Measurements from ENCODE around the gene TUBGCP3. TPM values are rescaled to one million over a fixed set of nuclear protein-coding genes. Genes with fewer than 3 reads are reported as not detected.

Gene TUBGCP3
- total RNA-seq, 1 donor from 2014 or later: 69.3 TPM

DNA sequence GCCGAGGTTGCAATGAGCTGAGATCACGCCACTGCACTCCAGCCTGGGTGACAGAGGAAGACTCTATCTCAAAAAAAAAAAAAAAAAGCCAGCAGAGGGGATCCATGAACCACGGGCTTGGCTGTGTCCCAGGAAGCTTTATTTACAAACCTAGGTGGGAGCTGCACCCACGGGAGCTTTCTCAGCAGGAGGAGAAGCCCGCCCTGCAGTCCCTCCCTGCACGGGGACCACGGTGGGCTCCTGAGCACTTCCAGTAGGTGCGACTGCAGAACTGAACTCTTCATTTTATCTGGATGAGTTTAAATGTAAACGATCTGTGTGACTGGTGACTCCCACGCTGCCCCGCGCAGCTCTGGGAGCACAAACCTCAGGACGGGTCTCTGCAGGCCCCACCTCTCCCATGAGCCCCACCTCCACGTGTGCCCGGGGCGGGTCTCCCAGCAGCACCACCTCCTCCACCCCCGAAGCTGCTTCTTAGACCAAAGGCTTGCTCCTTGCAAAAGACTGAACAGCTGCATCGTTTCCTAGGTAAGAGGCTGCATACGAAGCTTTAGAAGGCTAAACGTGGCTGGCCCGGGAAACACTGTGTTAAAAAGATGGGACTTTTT, 145.4 kb downstream of the TUBGCP3 start:
- H3K36me3 Mint-ChIP-seq (ENCODE audit: low read depth): no peaks in the 10 kb centered on the region
- no peaks in the 10 kb centered on the region for H3K4me1 Mint-ChIP-seq
- DNase-seq: peak; percentile 46
- peaks cover 9% of the 10 kb centered on the region for H3K27me3 Mint-ChIP-seq
- H3K4me3 Mint-ChIP-seq: no peak overlapping the region
- intact Hi-C loops (cut with micrococcal nuclease): loop anchor here (5.0 kb wide), 1 partner anchor 165 kb away; no protein-coding TSS in a partner anchor
- no peak overlapping the region for H3K27ac Mint-ChIP-seq
- no peaks in the 10 kb centered on the region for H3K9me3 Mint-ChIP-seq

GRCh38 chr13:112441779-112442310, 146.1 kb downstream of the TUBGCP3 start:
- H3K27ac Mint-ChIP-seq: no peak overlapping the region
- H3K9me3 Mint-ChIP-seq: no peaks in the 10 kb centered on the region
- peaks cover 9% of the 10 kb centered on the region for H3K27me3 Mint-ChIP-seq
- H3K4me3 Mint-ChIP-seq: no peak overlapping the region
- no peaks in the 10 kb centered on the region for H3K4me1 Mint-ChIP-seq
- DNase-seq: peak; percentile 39
- no peaks in the 10 kb centered on the region for H3K36me3 Mint-ChIP-seq (ENCODE audit: low read depth)
- intact Hi-C loops (cut with micrococcal nuclease): loop anchor here (5.0 kb wide), 1 partner anchor 165 kb away; no protein-coding TSS in a partner anchor

DNA sequence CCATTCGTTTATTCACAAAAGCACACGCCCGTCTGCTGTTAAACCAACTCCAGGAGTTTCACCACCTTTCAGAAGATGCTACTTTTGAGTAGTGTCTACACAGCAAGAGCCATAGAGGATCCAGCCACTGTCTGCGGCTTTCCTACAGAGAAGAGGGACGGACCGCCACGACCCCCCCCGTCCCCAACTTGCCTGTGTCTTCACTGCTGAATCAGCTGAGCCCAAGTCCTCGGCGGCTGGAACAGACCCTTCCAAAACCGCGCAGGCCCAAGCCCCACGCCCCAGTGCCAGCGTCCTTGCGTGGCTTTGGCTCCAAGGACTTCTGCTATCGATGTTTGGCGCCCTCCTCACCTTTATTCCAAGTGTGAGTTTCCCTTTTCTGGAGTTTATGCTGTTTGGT, 146.7 kb downstream of the TUBGCP3 start:
- Mint-ChIP-seq H3K27ac (no peak overlapping the region), H3K27me3 (peaks cover 9% of the 10 kb centered on the region), H3K4me3 (no peak overlapping the region), H3K9me3 (no peaks in the 10 kb centered on the region), H3K36me3 (ENCODE audit: low read depth) (no peaks in the 10 kb centered on the region), H3K4me1 (no peaks in the 10 kb centered on the region)
- intact Hi-C loops (cut with micrococcal nuclease): loop anchor here (5.0 kb wide), 1 partner anchor 166 kb away; no protein-coding TSS in a partner anchor
- peak; percentile 39 for DNase-seq

DNA sequence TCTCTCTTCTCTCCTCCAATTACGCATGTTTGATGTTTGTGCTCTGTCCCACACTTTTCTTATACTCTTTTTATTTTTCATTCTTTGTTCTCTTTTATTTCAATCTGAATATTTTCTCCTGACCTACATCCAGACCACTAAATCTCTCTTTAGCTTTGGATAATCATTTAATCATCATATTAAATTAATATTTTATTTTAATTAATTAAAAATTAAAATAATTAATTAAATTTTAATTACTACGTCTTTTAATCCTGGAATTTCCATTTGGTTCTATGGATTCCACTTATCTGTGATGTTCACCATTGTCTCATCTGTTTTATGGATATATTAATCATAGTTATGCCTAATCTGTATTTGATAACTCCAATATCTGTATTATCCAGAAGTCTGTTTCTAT, 149.4 kb downstream of the TUBGCP3 start:
- Mint-ChIP-seq H3K4me3 (no peak overlapping the region), H3K4me1 (no peaks in the 10 kb centered on the region), H3K27ac (no peak overlapping the region), H3K9me3 (peaks cover 3% of the 10 kb centered on the region), H3K36me3 (ENCODE audit: low read depth) (no peaks in the 10 kb centered on the region), H3K27me3 (peaks cover 6% of the 10 kb centered on the region)
- no peak for DNase-seq
- intact Hi-C loops (cut with micrococcal nuclease): no loop called here

DNA sequence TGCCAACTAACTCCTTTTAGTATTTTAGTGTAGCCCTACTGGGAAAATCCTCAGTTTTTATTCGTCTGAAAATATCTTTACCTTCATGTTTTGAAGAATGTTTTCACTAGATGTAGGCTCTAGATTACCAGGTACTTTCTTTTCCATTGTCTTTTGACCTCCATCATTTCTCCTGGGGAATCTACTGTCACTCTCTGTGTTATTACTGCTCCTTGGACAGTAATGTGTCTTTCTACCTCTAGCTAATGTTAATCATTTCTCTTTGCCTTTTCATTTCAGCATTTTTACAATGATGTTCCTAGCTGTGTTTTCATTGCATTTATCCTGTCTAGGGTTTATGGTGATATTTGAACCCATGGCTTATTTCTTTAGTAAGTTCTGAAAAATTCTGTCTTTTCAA, 149.9 kb downstream of the TUBGCP3 start:
- H3K9me3 Mint-ChIP-seq: peaks cover 3% of the 10 kb centered on the region
- H3K36me3 Mint-ChIP-seq (ENCODE audit: low read depth): no peaks in the 10 kb centered on the region
- H3K4me3 Mint-ChIP-seq: no peak overlapping the region
- no peak overlapping the region for H3K27ac Mint-ChIP-seq
- H3K27me3 Mint-ChIP-seq: peaks cover 1% of the 10 kb centered on the region
- no peaks in the 10 kb centered on the region for H3K4me1 Mint-ChIP-seq
- intact Hi-C loops (cut with micrococcal nuclease): no loop called here
- DNase-seq: no peak

DNA sequence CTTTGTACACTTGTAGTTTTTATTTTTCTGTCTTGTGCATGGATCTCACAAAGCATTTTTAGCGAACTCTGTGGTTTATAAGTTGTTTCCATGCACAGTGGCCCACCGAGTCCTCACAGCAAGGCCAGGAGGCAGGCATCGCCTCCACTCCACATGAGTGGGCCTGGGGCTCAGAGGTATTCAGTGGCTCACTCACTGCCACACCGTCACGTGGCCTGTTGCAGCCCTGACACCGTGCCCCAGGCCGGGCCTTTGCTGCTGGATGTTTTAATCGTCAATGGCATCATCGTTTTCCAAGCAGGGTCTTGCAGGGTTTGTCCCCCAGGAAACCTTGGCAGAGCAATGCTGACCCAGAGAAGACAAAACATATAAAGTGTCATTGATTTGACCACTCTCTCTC, 152.0 kb downstream of the TUBGCP3 start:
- H3K36me3 Mint-ChIP-seq (ENCODE audit: low read depth): no peaks in the 10 kb centered on the region
- H3K4me1 Mint-ChIP-seq: no peaks in the 10 kb centered on the region
- no peaks in the 10 kb centered on the region for H3K27me3 Mint-ChIP-seq

More for the DNA sequence above, 152.0 kb downstream of the TUBGCP3 start:
- peaks cover 3% of the 10 kb centered on the region for H3K9me3 Mint-ChIP-seq
- H3K4me3 Mint-ChIP-seq: no peak overlapping the region
- H3K27ac Mint-ChIP-seq: no peak overlapping the region
- DNase-seq: no peak
- intact Hi-C loops (cut with micrococcal nuclease): no loop called here

Other genes starting within 250 kb of the TUBGCP3 start
- not detected in 2 replicates for gene SPACA7, start 211.8 kb downstream of the TUBGCP3 start, total RNA-seq
- 79.4 and 80.6 TPM in 2 replicates for gene ATP11A, start 101.9 kb upstream of the TUBGCP3 start, total RNA-seq

Measured in activated CD4-positive, alpha-beta T cell treated with anti-CD3 and anti-CD28 coated beads, Interleukin-2, amount 10 ng/mL, durations not matched to agents 24 days and 14 days (primary cell).